ENCODE data around the gene BRICD5.

- TF ChIP-seq CTCF (IDR thresholded peaks at IDR 0.05) (no peak), ZFX (IDR thresholded peaks at IDR 0.05; ENCODE audit: borderline replicate concordance) (no peak)
Observed at GRCh38 chr16:2189252-2189893, 21.3 kb downstream of the BRICD5 start.
